ENCODE measurements around the gene GFOD1. TPM values are rescaled to one million over a fixed set of nuclear protein-coding genes. Genes with fewer than 3 reads are reported as not detected.

The GFOD1 gene
- total and polyA plus RNA-seq, 9 donors, result 1.4 to 9.2 (median 3.7) TPM

DNA sequence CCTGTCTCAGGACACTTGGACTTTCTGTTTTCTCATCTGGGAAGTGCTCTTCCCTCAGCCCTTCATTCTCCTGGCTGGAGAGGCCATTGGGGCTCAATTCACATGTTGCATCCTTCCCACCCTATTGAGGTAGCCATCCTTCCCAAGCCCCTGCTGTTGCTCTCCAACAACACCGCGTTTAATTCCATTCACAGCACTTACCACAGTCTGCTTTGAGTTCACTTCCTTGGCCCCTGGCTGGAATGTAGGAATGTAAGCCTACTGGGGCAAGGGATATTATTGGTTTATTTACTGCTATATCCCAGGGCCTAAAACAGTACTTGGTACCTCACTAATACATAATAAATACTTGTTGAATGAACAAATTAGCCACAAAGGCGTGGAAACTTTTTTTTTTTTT lies 6.7 kb upstream of the GFOD1 start:
- H3K4me1 ChIP-seq (ENCODE audit: insufficient read depth), result no peaks in the 10 kb centered on the region
- H3K36me3 ChIP-seq, result no peaks in the 10 kb centered on the region
- no peak overlapping the region for H3K27ac ChIP-seq
- no peak for DNase-seq
- intact Hi-C loops (cut with DNase I), result no loop called here
- WGBS, 3 donors, result 43 to 45% (median 45%) methylated on average over 3 of the region's 3 CpGs
- H3K27me3 ChIP-seq, result no peaks in the 10 kb centered on the region
- TF ChIP-seq, protein P1, sequence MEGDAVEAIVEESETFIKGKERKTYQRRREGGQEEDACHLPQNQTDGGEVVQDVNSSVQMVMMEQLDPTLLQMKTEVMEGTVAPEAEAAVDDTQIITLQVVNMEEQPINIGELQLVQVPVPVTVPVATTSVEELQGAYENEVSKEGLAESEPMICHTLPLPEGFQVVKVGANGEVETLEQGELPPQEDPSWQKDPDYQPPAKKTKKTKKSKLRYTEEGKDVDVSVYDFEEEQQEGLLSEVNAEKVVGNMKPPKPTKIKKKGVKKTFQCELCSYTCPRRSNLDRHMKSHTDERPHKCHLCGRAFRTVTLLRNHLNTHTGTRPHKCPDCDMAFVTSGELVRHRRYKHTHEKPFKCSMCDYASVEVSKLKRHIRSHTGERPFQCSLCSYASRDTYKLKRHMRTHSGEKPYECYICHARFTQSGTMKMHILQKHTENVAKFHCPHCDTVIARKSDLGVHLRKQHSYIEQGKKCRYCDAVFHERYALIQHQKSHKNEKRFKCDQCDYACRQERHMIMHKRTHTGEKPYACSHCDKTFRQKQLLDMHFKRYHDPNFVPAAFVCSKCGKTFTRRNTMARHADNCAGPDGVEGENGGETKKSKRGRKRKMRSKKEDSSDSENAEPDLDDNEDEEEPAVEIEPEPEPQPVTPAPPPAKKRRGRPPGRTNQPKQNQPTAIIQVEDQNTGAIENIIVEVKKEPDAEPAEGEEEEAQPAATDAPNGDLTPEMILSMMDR (IDR thresholded peaks at IDR 0.05), result no peak
- TF ChIP-seq EP300 (IDR thresholded peaks at IDR 0.05) (no peak), POLR2A (IDR thresholded peaks at IDR 0.05) (no peak)
- no peaks in the 10 kb centered on the region for H3K9me3 ChIP-seq
- no peak overlapping the region for H3K4me3 ChIP-seq

DNA sequence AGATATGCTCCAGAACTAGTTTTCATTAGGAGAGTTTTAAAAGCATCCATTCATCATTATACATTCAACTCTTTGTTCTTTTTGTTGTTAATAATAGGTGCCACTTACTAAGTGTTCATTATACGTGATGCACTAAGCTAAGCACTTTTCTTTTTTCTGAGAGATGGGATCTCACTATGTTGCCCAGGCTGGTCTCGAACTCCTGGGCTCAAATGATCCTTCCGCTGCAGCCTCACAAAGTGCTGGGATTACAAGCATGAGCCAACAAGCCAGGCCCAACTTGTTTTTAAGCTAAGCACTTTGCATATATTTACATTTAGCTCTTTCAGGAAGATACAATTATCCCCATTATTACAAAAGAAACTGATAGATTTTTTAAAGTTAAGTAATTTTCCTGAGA lies 5.7 kb upstream of the GFOD1 start:
- no peak for DNase-seq
- WGBS, 3 donors, result 90 to 94% (median 93%) methylated on average over 3 of the region's 3 CpGs
- Histone ChIP-seq H3K9me3 (no peaks in the 10 kb centered on the region), H3K27me3 (no peaks in the 10 kb centered on the region), H3K27ac (no peak overlapping the region), H3K4me1 (ENCODE audit: insufficient read depth) (peaks cover 3% of the 10 kb centered on the region), H3K4me3 (no peak overlapping the region), H3K36me3 (no peaks in the 10 kb centered on the region)
- TF ChIP-seq, protein P1 (IDR thresholded peaks at IDR 0.05), result no peak
- TF ChIP-seq EP300 (IDR thresholded peaks at IDR 0.05), result no peak
- no peak for TF ChIP-seq POLR2A (IDR thresholded peaks at IDR 0.05)
- intact Hi-C loops (cut with DNase I), result no loop called here

DNA sequence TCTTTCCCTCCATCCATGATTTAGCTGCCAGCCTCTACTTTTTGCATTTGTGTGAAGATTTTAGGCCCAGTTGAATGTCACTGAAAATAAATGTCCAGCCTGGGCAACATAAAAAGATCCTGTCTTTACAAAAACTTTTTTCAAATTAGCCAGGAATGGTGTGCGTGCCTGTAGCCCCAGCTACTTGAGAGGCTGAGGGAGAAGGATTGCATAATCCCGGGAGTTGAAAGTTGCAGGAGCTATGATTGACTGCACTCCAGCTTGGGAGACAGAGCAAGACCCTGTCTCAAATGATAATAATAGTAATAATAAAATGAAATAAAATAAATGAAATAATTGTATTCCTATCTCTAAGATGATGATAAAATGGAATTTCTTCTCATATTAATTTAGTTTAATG lies 5.0 kb upstream of the GFOD1 start:
- intact Hi-C loops (cut with DNase I), result no loop called here
- Histone ChIP-seq H3K27ac (no peak overlapping the region), H3K36me3 (no peaks in the 10 kb centered on the region), H3K27me3 (no peaks in the 10 kb centered on the region), H3K4me1 (ENCODE audit: insufficient read depth) (peaks cover 3% of the 10 kb centered on the region), H3K4me3 (no peak overlapping the region), H3K9me3 (no peaks in the 10 kb centered on the region)
- TF ChIP-seq POLR2A (IDR thresholded peaks at IDR 0.05) (no peak), EP300 (IDR thresholded peaks at IDR 0.05) (no peak)
- TF ChIP-seq, protein P1 (IDR thresholded peaks at IDR 0.05), result no peak
- no peak for DNase-seq
- WGBS, 3 donors, result 71 to 77% (median 72%) methylated on average over 2 of the region's 2 CpGs

DNA sequence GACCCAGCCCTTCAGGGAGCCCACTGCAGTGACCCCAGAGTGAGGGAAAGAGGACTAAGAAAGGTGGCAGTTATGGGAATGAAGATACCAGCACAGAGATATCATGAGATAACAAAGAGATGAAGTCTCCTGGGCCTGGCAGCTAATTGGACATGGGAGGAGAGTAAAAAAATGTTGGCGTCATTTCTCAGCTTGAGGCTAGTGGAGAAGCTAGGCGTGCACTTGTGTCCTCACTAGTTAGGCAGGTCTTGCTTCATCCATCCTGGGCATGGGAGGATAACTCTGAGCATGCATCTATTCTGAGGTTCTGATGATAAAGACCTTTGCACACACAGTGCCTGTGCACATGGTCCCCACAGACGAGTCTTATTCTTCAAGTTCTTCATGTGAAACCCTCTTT lies 4.1 kb upstream of the GFOD1 start:
- TF ChIP-seq, protein P1 (IDR thresholded peaks at IDR 0.05), result no peak
- no peak for TF ChIP-seq POLR2A (IDR thresholded peaks at IDR 0.05)
- TF ChIP-seq EP300 (IDR thresholded peaks at IDR 0.05), result no peak
- intact Hi-C loops (cut with DNase I), result no loop called here
- WGBS, 3 donors, result 83 to 86% (median 85%) methylated on average over 3 of the region's 3 CpGs
- no peaks in the 10 kb centered on the region for H3K9me3 ChIP-seq
- no peaks in the 10 kb centered on the region for H3K36me3 ChIP-seq
- no peak for DNase-seq
- H3K4me3 ChIP-seq, result no peak overlapping the region
- peaks cover 3% of the 10 kb centered on the region for H3K4me1 ChIP-seq (ENCODE audit: insufficient read depth)
- H3K27me3 ChIP-seq, result no peaks in the 10 kb centered on the region
- no peak overlapping the region for H3K27ac ChIP-seq

DNA sequence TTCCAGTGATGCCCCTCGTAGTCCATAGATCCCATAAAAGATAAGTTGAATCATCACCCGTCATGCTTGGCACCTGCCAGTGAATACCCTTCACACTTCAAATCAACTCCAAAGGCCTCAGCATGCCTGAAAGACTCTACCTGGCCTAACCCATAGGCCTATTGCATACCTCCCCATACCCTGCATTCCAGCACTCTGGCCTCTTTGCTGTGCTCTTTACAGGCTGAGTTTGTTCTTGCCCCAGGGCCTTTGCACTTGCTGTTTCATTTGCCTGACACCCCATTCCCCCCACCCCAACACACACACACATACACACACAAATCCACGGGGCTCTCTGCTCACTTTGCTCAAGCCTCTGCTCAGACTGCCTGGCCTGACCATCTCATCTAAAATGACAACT lies 3.0 kb upstream of the GFOD1 start:
- Histone ChIP-seq H3K27me3 (no peaks in the 10 kb centered on the region), H3K4me1 (ENCODE audit: insufficient read depth) (peaks cover 6% of the 10 kb centered on the region), H3K4me3 (no peak overlapping the region), H3K36me3 (no peaks in the 10 kb centered on the region), H3K9me3 (no peaks in the 10 kb centered on the region), H3K27ac (no peak overlapping the region)
- no peak for DNase-seq
- intact Hi-C loops (cut with DNase I), result no loop called here
- TF ChIP-seq POLR2A (IDR thresholded peaks at IDR 0.05) (no peak), EP300 (IDR thresholded peaks at IDR 0.05) (no peak)
- TF ChIP-seq, protein P1 (IDR thresholded peaks at IDR 0.05), result no peak
- 85 to 92% (median 92%) methylated on average over 3 of the region's 3 CpGs for WGBS, 3 donors

Measured in ovary (tissue), 9 donors.